Common myeloid progenitor, CD34-positive (primary cell): ENCODE measurements around the gene SLC38A7.

Experiments
- CTCF ChIA-PET: fragments of 350-600 bp; sonication (Branson Sonifier 250); formaldehyde crosslinking; loops from one replicate; lab custom pipeline; 2021; ENCODE audit warnings: antibody characterized with exemption; lab: Charles Lee
- POLR2A ChIA-PET: fragments of 350-600 bp; sonication (Branson Sonifier 250); formaldehyde crosslinking; loops from one replicate; lab custom pipeline; 2021; ENCODE audit warnings: antibody characterized with exemption; lab: Charles Lee
- DNase-seq, 3 donors: peaks; one replicate each; pipeline versions ENCODE4 v3.0.0 to v3.0.0-alpha.2; 2013
- H3K27ac ChIP-seq, 2 experiments: 1 replicate in 1 of 2; 2 replicates in 1 of 2; pipeline ENCODE4 v1.7.0; 2013; ENCODE audit warnings: inconsistent platforms in 2 of 2, low read length in 2 of 2, mild to moderate bottlenecking in 2 of 2, low read depth in 1 of 2, moderate library complexity in 1 of 2; ENCODE audit not compliant: severe bottlenecking in 2 of 2, insufficient read depth in 1 of 2, poor library complexity in 1 of 2
- H3K27me3 ChIP-seq, 5 experiments: replicated peaks in 2 of 5; 1 replicate in 3 of 5; 2 replicates in 2 of 5; pipeline versions ENCODE4 v1.6.1 to v1.7.0; 2013; ENCODE audit warnings: low read length in 4 of 5, mild to moderate bottlenecking in 2 of 5, moderate library complexity in 2 of 5, inconsistent platforms in 1 of 5; ENCODE audit not compliant: insufficient read depth in 5 of 5, control insufficient read depth in 4 of 5
- H3K36me3 ChIP-seq, 4 experiments: 1 replicate in 2 of 4; 2 replicates in 2 of 4; pipeline versions ENCODE4 v1.6.1 to v1.7.0; 2013; ENCODE audit warnings: low read length in 3 of 4, control low read depth in 1 of 4, mild to moderate bottlenecking in 1 of 4; ENCODE audit not compliant: control insufficient read depth in 4 of 4, insufficient read depth in 4 of 4
- H3K4me1 ChIP-seq, 4 experiments: 1 replicate in 3 of 4; 2 replicates in 1 of 4; pipeline versions ENCODE4 v1.6.1 to v1.7.1; 2013; ENCODE audit warnings: low read length in 3 of 4, mild to moderate bottlenecking in 3 of 4, control low read depth in 1 of 4, inconsistent platforms in 1 of 4, moderate library complexity in 1 of 4; ENCODE audit not compliant: control insufficient read depth in 4 of 4, insufficient read depth in 4 of 4; ENCODE audit errors: control extremely low read depth in 1 of 4
- H3K4me3 ChIP-seq, 7 experiments: 1 replicate in 4 of 7; 2 replicates in 3 of 7; pipeline versions ENCODE4 v1.5.1 to v1.7.0; 2013; ENCODE audit warnings: mild to moderate bottlenecking in 7 of 7, low read length in 6 of 7, moderate library complexity in 6 of 7, inconsistent platforms in 2 of 7, low read depth in 2 of 7, control low read depth in 1 of 7; ENCODE audit not compliant: insufficient read depth in 4 of 7, control insufficient read depth in 1 of 7; ENCODE audit errors: extremely low read depth in 1 of 7
- H3K9me3 ChIP-seq, 5 experiments: 1 replicate in 4 of 5; 2 replicates in 1 of 5; pipeline versions ENCODE4 v1.6.1 to v1.7.1; 2013; ENCODE audit warnings: low read length in 4 of 5, mild to moderate bottlenecking in 2 of 5, inconsistent platforms in 1 of 5, low read depth in 1 of 5, moderate library complexity in 1 of 5; ENCODE audit not compliant: control insufficient read depth in 4 of 5, insufficient read depth in 2 of 5; ENCODE audit errors: control extremely low read depth in 1 of 5
- WGBS: methylation state at CpG from one replicate; pipeline ENCODE4 v1.1.5; 2013; ENCODE audit not compliant: insufficient coverage; 5-methylcytosine and 5-hydroxymethylcytosine counted together

SLC38A7 gene

GRCh38 chr16:58628845-58629732 is 55.5 kb downstream of the SLC38A7 start:
- peak; percentile 33 to 71 (median 55) for DNase-seq
- POLR2A ChIA-PET: interaction anchor here (0.8 kb wide), 1 partner anchor 14 kb away, joined by 5 read pairs; no protein-coding TSS in a partner anchor
- peaks cover 0 to 13% (median 8%) of the 10 kb centered on the region in 4 experiments for H3K36me3 ChIP-seq
- H3K4me3 ChIP-seq: peak overlapping the region; percentile 75 to 99 (median 98)
- no peaks in the 10 kb centered on the region for H3K9me3 ChIP-seq
- H3K27me3 ChIP-seq: no peaks in the 10 kb centered on the region
- 0% methylated on average over 36 of the region's 53 CpGs for WGBS
- H3K27ac ChIP-seq: peak overlapping the region; percentile 99 to 100
- peaks cover 9 to 31% (median 15%) of the 10 kb centered on the region in 4 experiments for H3K4me1 ChIP-seq
- CTCF ChIA-PET: interaction anchor here (1.6 kb wide), 1 partner anchor 52 kb away, joined by 3 read pairs; no protein-coding TSS in a partner anchor

- ChIA-PET POLR2A (no interaction called here), CTCF (interaction anchor here (1.2 kb wide), 1 partner anchor 36 kb away, joined by 3 read pairs; no protein-coding TSS in a partner anchor)
- no peak for DNase-seq
- no peak overlapping the region for H3K4me3 ChIP-seq
- H3K27me3 ChIP-seq: no peaks in the 10 kb centered on the region
- peaks cover 9 to 21% (median 12%) of the 10 kb centered on the region in 4 experiments for H3K4me1 ChIP-seq
- H3K36me3 ChIP-seq: peaks cover 8 to 45% (median 33%) of the 10 kb centered on the region in 4 experiments
- no peak overlapping the region for H3K27ac ChIP-seq
- 100% methylated on average over 3 of the region's 7 CpGs for whole genome bisulfite sequencing
- no peaks in the 10 kb centered on the region for H3K9me3 ChIP-seq
Observed at GRCh38 chr16:58624209-58624608, 60.4 kb downstream of the SLC38A7 start.

- DNase-seq: no peak
- CTCF ChIA-PET: no interaction called here
- Histone ChIP-seq H3K9me3 (no peaks in the 10 kb centered on the region), H3K27ac (no peak overlapping the region), H3K4me3 (no peak overlapping the region), H3K27me3 (no peaks in the 10 kb centered on the region), H3K36me3 (peaks cover 16 to 65% (median 45%) of the 10 kb centered on the region in 4 experiments), H3K4me1 (no peaks in the 10 kb centered on the region)
- 98% methylated on average over 6 of the region's 10 CpGs for WGBS
- POLR2A ChIA-PET: no interaction called here
Observed at GRCh38 chr16:58620396-58620795, 64.2 kb downstream of the SLC38A7 start.

- H3K9me3 ChIP-seq: no peaks in the 10 kb centered on the region
- no peak overlapping the region for H3K27ac ChIP-seq
- peaks cover 21 to 44% (median 32%) of the 10 kb centered on the region in 4 experiments for H3K36me3 ChIP-seq
- no peak for DNase-seq
- WGBS: 88% methylated on average over 1 of the region's 3 CpGs
- CTCF ChIA-PET: interaction anchor here (0.9 kb wide), 1 partner anchor 141 kb away, joined by 3 read pairs; no protein-coding TSS in a partner anchor
- POLR2A ChIA-PET: interaction anchor here (1.4 kb wide), 1 partner anchor 14 kb away, joined by 5 read pairs; the partner anchor contains the start of gene CNOT1
- no peaks in the 10 kb centered on the region for H3K4me1 ChIP-seq
- H3K4me3 ChIP-seq: no peak overlapping the region
- H3K27me3 ChIP-seq: no peaks in the 10 kb centered on the region
Observed at GRCh38 chr16:58615280-58615679, 69.3 kb downstream of the SLC38A7 start.
